Caco-2 (cell line): ENCODE measurements around the gene TNRC18. TPM values are rescaled to one million over a fixed set of nuclear protein-coding genes. Genes with fewer than 3 reads are reported as not detected.

ENCODE experiments used
- BruUV-seq: library from RNA; stranded (reverse); fragments of 400-500 nt; replicated peaks from 2 replicates; lab custom pipeline; 2021; lab: Mats Ljungman, UMichigan
- CTCF ChIA-PET: fragments of 300-600 bp; sonication (Branson Sonifier 250); formaldehyde crosslinking; loops from one replicate; lab custom pipeline; 2022; ENCODE audit warnings: antibody characterized with exemption; lab: Charles Lee
- POLR2A ChIA-PET: fragments of 300-600 bp; sonication (Branson Sonifier 250); formaldehyde crosslinking; loops from one replicate; lab custom pipeline; 2022; ENCODE audit warnings: antibody characterized with exemption; lab: Charles Lee
- DNase-seq, 2 experiments: peaks; one replicate each; pipeline versions ENCODE4 v3.0.0 to v3.0.0-alpha.2; 2020 to 2022
- H3K27me3 ChIP-seq: replicated peaks from 2 replicates; pipeline ENCODE4 v1.6.0; 2011; ENCODE audit warnings: low read length; ENCODE audit not compliant: control insufficient read depth, insufficient read depth
- H3K36me3 ChIP-seq: 2 replicates; pipeline ENCODE4 v1.5.1; 2011; ENCODE audit warnings: low read length; ENCODE audit not compliant: control insufficient read depth, insufficient read depth
- H3K4me1 ChIP-seq: fragments of 250-450 bp; sonication (Bioruptor Pico); 2 replicates; pipeline ENCODE4 v1.5.1; 2020; ENCODE audit warnings: mild to moderate bottlenecking
- H3K4me3 ChIP-seq: 2 replicates; pipeline ENCODE4 v1.5.1; 2011; ENCODE audit warnings: low read depth, mild to moderate bottlenecking, control low read depth, low read length
- H3K9me3 ChIP-seq: fragments of 250-450 bp; sonication (Bioruptor Pico); 2 replicates; pipeline ENCODE4 v1.5.1; 2020; ENCODE audit warnings: mild to moderate bottlenecking, moderate library complexity
- H3K27ac Mint-ChIP-seq: one replicate; pipeline ENCODE4 v1.8.0; 2022; ENCODE audit warnings: mixed read lengths; ENCODE audit not compliant: unreplicated experiment
- H3K27me3 Mint-ChIP-seq: one replicate; pipeline ENCODE4 v1.8.0; 2022; ENCODE audit warnings: mixed read lengths; ENCODE audit not compliant: insufficient read depth, unreplicated experiment
- H3K36me3 Mint-ChIP-seq: one replicate; pipeline ENCODE4 v1.8.0; 2022; ENCODE audit warnings: mild to moderate bottlenecking, mixed read lengths; ENCODE audit not compliant: insufficient read depth, unreplicated experiment
- H3K4me1 Mint-ChIP-seq: one replicate; pipeline ENCODE4 v1.8.0; 2022; ENCODE audit warnings: low read depth, mixed read lengths; ENCODE audit not compliant: unreplicated experiment
- H3K4me3 Mint-ChIP-seq: one replicate; pipeline ENCODE4 v1.8.0; 2022; ENCODE audit warnings: mild to moderate bottlenecking, moderate library complexity, mixed read lengths; ENCODE audit not compliant: unreplicated experiment
- H3K9me3 Mint-ChIP-seq: one replicate; pipeline ENCODE4 v1.8.0; 2022; ENCODE audit warnings: mixed read lengths; ENCODE audit not compliant: unreplicated experiment
- CTCF ChIP-seq, 2 experiments: fragments of 200-600 bp in 1 of 2; IDR thresholded peaks; 1 replicate in 1 of 2; 2 replicates in 1 of 2; pipeline versions ENCODE4 v1.5.1 to v1.8.0; 2011 to 2022; ENCODE audit warnings: antibody characterized with exemption in 1 of 2, control low read depth in 1 of 2, inconsistent platforms in 1 of 2, low read depth in 1 of 2, low read length in 1 of 2, mild to moderate bottlenecking in 1 of 2, moderate library complexity in 1 of 2; ENCODE audit not compliant: insufficient read depth in 1 of 2, severe bottlenecking in 1 of 2, unreplicated experiment in 1 of 2
- intact Hi-C: fragments of 100-400 bp; cut with micrococcal nuclease; formaldehyde crosslinking; loops from one replicate; pipeline ENCODE4 v1.10.0; 2022; ENCODE audit not compliant: unreplicated experiment
- total RNA-seq: library from RNA; stranded (reverse); gene quantifications from 2 replicates; pipeline ENCODE4 v1.2.3, GENCODE V29; 2022

Gene TNRC18
- total RNA-seq, 1 experiment from 2014 or later = 75.6 TPM

- intact Hi-C loops = no loop called here
- H3K27ac Mint-ChIP-seq = no peak overlapping the region
- no peak overlapping the region for H3K4me3 Mint-ChIP-seq
- Histone ChIP-seq H3K9me3 (no peaks in the 10 kb centered on the region), H3K27me3 (no peaks in the 10 kb centered on the region), H3K4me1 (no peaks in the 10 kb centered on the region), H3K4me3 (no peak overlapping the region), H3K36me3 (no peaks in the 10 kb centered on the region)
- peaks cover 13% of the 10 kb centered on the region for H3K36me3 Mint-ChIP-seq
- ChIA-PET CTCF (interaction anchor here (1.2 kb wide), 1 partner anchor 209 kb away, joined by 3 read pairs; no protein-coding TSS in a partner anchor), POLR2A (no interaction called here)
- peaks cover 8% of the 10 kb centered on the region for H3K4me1 Mint-ChIP-seq
- no peaks in the 10 kb centered on the region for H3K27me3 Mint-ChIP-seq
- no peak for TF ChIP-seq CTCF (IDR thresholded peaks at IDR 0.05; ENCODE audit: insufficient read depth in 1 of 2, low read depth in 1 of 2, low read length in 1 of 2, severe bottlenecking in 1 of 2, unreplicated experiment in 1 of 2)
- no peaks in the 10 kb centered on the region for H3K9me3 Mint-ChIP-seq
- no TSS peak for BruUV-seq
- DNase-seq = no peak
These were observed 32.8 kb upstream of the TNRC18 start for GRCh38 chr7:5456409-5456808.

GRCh38 chr7:5455581-5456219 lies 32.1 kb upstream of the TNRC18 start:
- CTCF ChIA-PET = no interaction called here

GRCh38 chr7:5455175-5455574 lies 31.5 kb upstream of the TNRC18 start:
- ChIA-PET POLR2A (no interaction called here), CTCF (no interaction called here)
- Mint-ChIP-seq H3K9me3 (no peaks in the 10 kb centered on the region), H3K36me3 (peaks cover 22% of the 10 kb centered on the region), H3K27me3 (no peaks in the 10 kb centered on the region), H3K27ac (no peak overlapping the region), H3K4me1 (peaks cover 11% of the 10 kb centered on the region), H3K4me3 (no peak overlapping the region)
- Histone ChIP-seq H3K36me3 (no peaks in the 10 kb centered on the region), H3K9me3 (no peaks in the 10 kb centered on the region), H3K4me1 (peaks cover 6% of the 10 kb centered on the region; the same call in 1 of the 2 replicates), H3K27me3 (no peaks in the 10 kb centered on the region), H3K4me3 (no peak overlapping the region)
- intact Hi-C loops = no loop called here
- DNase-seq = no peak
- no peak for TF ChIP-seq CTCF (IDR thresholded peaks at IDR 0.05; ENCODE audit: insufficient read depth in 1 of 2, low read depth in 1 of 2, low read length in 1 of 2, severe bottlenecking in 1 of 2, unreplicated experiment in 1 of 2)
- BruUV-seq = no TSS peak

More at GRCh38 chr7:5455581-5456219, 32.1 kb upstream of the TNRC18 start:
- H3K27me3 Mint-ChIP-seq = no peaks in the 10 kb centered on the region
- Histone ChIP-seq H3K27me3 (no peaks in the 10 kb centered on the region), H3K9me3 (no peaks in the 10 kb centered on the region), H3K4me1 (peaks cover under 1% of the 10 kb centered on the region; the same call in 1 of the 2 replicates), H3K4me3 (no peak overlapping the region), H3K36me3 (no peaks in the 10 kb centered on the region)
- BruUV-seq = no TSS peak
- peaks cover 20% of the 10 kb centered on the region for H3K36me3 Mint-ChIP-seq
- H3K9me3 Mint-ChIP-seq = no peaks in the 10 kb centered on the region
- DNase-seq = no peak
- POLR2A ChIA-PET = no interaction called here
- intact Hi-C loops = no loop called here
- TF ChIP-seq CTCF (IDR thresholded peaks at IDR 0.05; ENCODE audit: insufficient read depth in 1 of 2, low read depth in 1 of 2, low read length in 1 of 2, severe bottlenecking in 1 of 2, unreplicated experiment in 1 of 2) = no peak
- peaks cover 11% of the 10 kb centered on the region for H3K4me1 Mint-ChIP-seq
- no peak overlapping the region for H3K27ac Mint-ChIP-seq
- H3K4me3 Mint-ChIP-seq = no peak overlapping the region
